Astrocyte (in vitro differentiated cells and primary cell): ENCODE data around the gene NCAM2. TPM values are rescaled to one million over a fixed set of nuclear protein-coding genes. Genes with fewer than 3 reads are reported as not detected.

Experiments
- DNase-seq: peaks from one replicate; pipeline ENCODE4 v3.0.0-alpha.2; 2010; ENCODE audit warnings: low read depth
- FAIRE-seq: peaks from 2 replicates; lab custom pipeline; 2011; peaks lifted over from hg19 to GRCh38; lab: Jason Lieb, UNC
- H2AFZ ChIP-seq: 2 replicates; pipeline ENCODE4 v1.6.0; 2012; ENCODE audit warnings: low read depth, low read length, inconsistent platforms
- H3K27ac ChIP-seq: 2 replicates; pipeline ENCODE4 v1.5.1; 2011; ENCODE audit warnings: low read depth, low read length, inconsistent platforms
- H3K27me3 ChIP-seq: 2 replicates; pipeline ENCODE4 v1.6.0; 2011; ENCODE audit warnings: low read length, inconsistent platforms; ENCODE audit not compliant: insufficient read depth
- H3K36me3 ChIP-seq: 2 replicates; pipeline ENCODE4 v1.5.1; 2011; ENCODE audit warnings: low read length, inconsistent platforms; ENCODE audit not compliant: insufficient read depth
- H3K4me1 ChIP-seq: 2 replicates; pipeline ENCODE4 v1.5.1; 2011; ENCODE audit warnings: low read length, inconsistent platforms; ENCODE audit not compliant: insufficient read depth
- H3K4me2 ChIP-seq: 2 replicates; pipeline ENCODE4 v1.6.0; 2012; ENCODE audit warnings: low read length, inconsistent platforms
- H3K4me3 ChIP-seq: 2 replicates; pipeline ENCODE4 v1.5.1; 2011; ENCODE audit warnings: low read depth, mild to moderate bottlenecking, low read length, inconsistent platforms; ENCODE audit not compliant: insufficient read depth
- H3K79me2 ChIP-seq: 2 replicates; pipeline ENCODE4 v1.6.0; 2012; ENCODE audit warnings: mild to moderate bottlenecking, low read length, inconsistent platforms; ENCODE audit not compliant: insufficient read depth
- H3K9ac ChIP-seq: 2 replicates; pipeline ENCODE4 v1.6.0; 2012; ENCODE audit warnings: mild to moderate bottlenecking, low read length, inconsistent platforms
- H3K9me3 ChIP-seq: 2 replicates; pipeline ENCODE4 v1.5.1; 2012; ENCODE audit warnings: low read depth, mild to moderate bottlenecking, low read length, inconsistent platforms; ENCODE audit not compliant: insufficient read depth
- H4K20me1 ChIP-seq: 2 replicates; pipeline ENCODE4 v1.6.0; 2012; ENCODE audit warnings: low read length, inconsistent platforms; ENCODE audit not compliant: insufficient read depth
- H3K27ac Mint-ChIP-seq: one replicate; pipeline ENCODE4 v1.8.0; 2021; ENCODE audit warnings: mild to moderate bottlenecking, mixed read lengths; ENCODE audit not compliant: unreplicated experiment
- H3K27me3 Mint-ChIP-seq: one replicate; pipeline ENCODE4 v1.8.0; 2021; ENCODE audit warnings: low read depth, mixed read lengths; ENCODE audit not compliant: unreplicated experiment
- H3K36me3 Mint-ChIP-seq: one replicate; pipeline ENCODE4 v1.8.0; 2021; ENCODE audit warnings: low read depth, mixed read lengths; ENCODE audit not compliant: unreplicated experiment
- H3K4me1 Mint-ChIP-seq: one replicate; pipeline ENCODE4 v1.8.0; 2021; ENCODE audit warnings: low read depth, mixed read lengths; ENCODE audit not compliant: unreplicated experiment
- H3K4me3 Mint-ChIP-seq: one replicate; pipeline ENCODE4 v1.8.0; 2021; ENCODE audit warnings: mild to moderate bottlenecking, moderate library complexity, mixed read lengths; ENCODE audit not compliant: unreplicated experiment
- H3K9me3 Mint-ChIP-seq: one replicate; pipeline ENCODE4 v1.8.0; 2021; ENCODE audit warnings: mild to moderate bottlenecking, mixed read lengths; ENCODE audit not compliant: unreplicated experiment
- CTCF ChIP-seq: IDR thresholded peaks from 2 replicates; pipeline ENCODE4 v1.5.1; 2011; ENCODE audit warnings: low read depth, mild to moderate bottlenecking, inconsistent platforms, low read length, moderate library complexity; ENCODE audit not compliant: insufficient read depth
- EZH2 ChIP-seq: IDR thresholded peaks from 2 replicates; pipeline ENCODE4 v1.6.1; 2012; ENCODE audit warnings: mild to moderate bottlenecking, low read length, inconsistent platforms; ENCODE audit not compliant: insufficient read depth
- total RNA-seq: library from RNA; stranded (reverse); gene quantifications from 2 replicates; pipeline ENCODE4 v1.2.1, GENCODE V29; 2021

The NCAM2 gene
- total RNA-seq, 1 donor from 2014 or later: 6.8 TPM

GRCh38 chr21:21460979-21461378 lies 462.8 kb downstream of the NCAM2 start:
- no peak for FAIRE-seq

GRCh38 chr21:21463456-21463855 lies 465.2 kb downstream of the NCAM2 start:
- H3K27me3 ChIP-seq: no peaks in the 10 kb centered on the region
- no peaks in the 10 kb centered on the region for H4K20me1 ChIP-seq
- no peaks in the 10 kb centered on the region for H3K36me3 ChIP-seq
- Mint-ChIP-seq H3K4me1 (no peaks in the 10 kb centered on the region), H3K4me3 (no peak overlapping the region), H3K27me3 (no peaks in the 10 kb centered on the region), H3K27ac (no peak overlapping the region), H3K36me3 (no peaks in the 10 kb centered on the region), H3K9me3 (no peaks in the 10 kb centered on the region)
- H3K9ac ChIP-seq: no peak overlapping the region
- H3K4me3 ChIP-seq: no peak overlapping the region
- no peak overlapping the region for H3K4me2 ChIP-seq
- H3K27ac ChIP-seq: no peak overlapping the region
- H3K4me1 ChIP-seq: no peaks in the 10 kb centered on the region
- no peak for FAIRE-seq
- DNase-seq: no peak
- no peaks in the 10 kb centered on the region for H3K9me3 ChIP-seq
- TF ChIP-seq EZH2: no peak
- no peak for TF ChIP-seq CTCF
- no peaks in the 10 kb centered on the region for H3K79me2 ChIP-seq
- H2AFZ ChIP-seq: no peak overlapping the region

More at GRCh38 chr21:21460979-21461378, 462.8 kb downstream of the NCAM2 start:
- no peak overlapping the region for H3K27ac ChIP-seq
- H3K4me1 ChIP-seq: no peaks in the 10 kb centered on the region
- no peaks in the 10 kb centered on the region for H3K27me3 ChIP-seq
- no peak overlapping the region for H3K4me3 ChIP-seq
- H3K4me2 ChIP-seq: no peak overlapping the region
- Mint-ChIP-seq H3K36me3 (no peaks in the 10 kb centered on the region), H3K4me3 (no peak overlapping the region), H3K27me3 (no peaks in the 10 kb centered on the region), H3K4me1 (no peaks in the 10 kb centered on the region), H3K9me3 (no peaks in the 10 kb centered on the region), H3K27ac (no peak overlapping the region)
- no peaks in the 10 kb centered on the region for H3K79me2 ChIP-seq
- no peak overlapping the region for H3K9ac ChIP-seq
- TF ChIP-seq EZH2: no peak
- TF ChIP-seq CTCF: no peak
- no peaks in the 10 kb centered on the region for H3K9me3 ChIP-seq
- H4K20me1 ChIP-seq: no peaks in the 10 kb centered on the region
- no peak overlapping the region for H2AFZ ChIP-seq
- H3K36me3 ChIP-seq: no peaks in the 10 kb centered on the region
- no peak for DNase-seq

- Mint-ChIP-seq H3K4me3 (no peak overlapping the region), H3K27ac (no peak overlapping the region), H3K27me3 (no peaks in the 10 kb centered on the region), H3K4me1 (no peaks in the 10 kb centered on the region), H3K9me3 (no peaks in the 10 kb centered on the region), H3K36me3 (no peaks in the 10 kb centered on the region)
- Histone ChIP-seq H3K4me3 (no peak overlapping the region), H3K4me1 (no peaks in the 10 kb centered on the region), H3K79me2 (no peaks in the 10 kb centered on the region), H3K27ac (no peak overlapping the region), H3K9me3 (no peaks in the 10 kb centered on the region), H3K9ac (no peak overlapping the region), H4K20me1 (no peaks in the 10 kb centered on the region), H3K27me3 (no peaks in the 10 kb centered on the region), H2AFZ (no peak overlapping the region), H3K4me2 (no peak overlapping the region), H3K36me3 (no peaks in the 10 kb centered on the region)
- TF ChIP-seq EZH2 (no peak), CTCF (no peak)
- FAIRE-seq (no peak), DNase-seq (no peak)
These were observed 466.5 kb downstream of the NCAM2 start for GRCh38 chr21:21464684-21465083.
